Stimulated activated CD4-positive, alpha-beta T cell treated with anti-CD3 and anti-CD28 coated beads, TNF-alpha, amount 100 ng/mL, for 48 hours (primary cell): ENCODE data around the gene TFPI.

ENCODE experiments used
- DNase-seq, 3 donors: peaks; one replicate each; pipeline ENCODE4 v3.0.0-alpha.2; 2020; ENCODE audit warnings: low read depth in 3 of 3

The TFPI gene

GRCh38 chr2:187466129-187466792 is 88.0 kb downstream of the TFPI start:
- no peak for DNase-seq

- no peak for DNase-seq
Observed at GRCh38 chr2:187462839-187463238, 91.4 kb downstream of the TFPI start.

- no peak for DNase-seq
Observed at GRCh38 chr2:187461294-187462261, 92.7 kb downstream of the TFPI start.

- DNase-seq = no peak
Observed at GRCh38 chr2:187459256-187459655, 95.0 kb downstream of the TFPI start.

GRCh38 chr2:187453078-187453641 is 101.1 kb downstream of the TFPI start:
- DNase-seq = no peak

GRCh38 chr2:187451510-187451909 is 102.7 kb downstream of the TFPI start:
- DNase-seq = no peak

GRCh38 chr2:187447336-187447735 is 106.9 kb downstream of the TFPI start:
- DNase-seq = no peak

- no peak for DNase-seq
Observed at GRCh38 chr2:187446711-187447110, 107.5 kb downstream of the TFPI start.

GRCh38 chr2:187445051-187445450 is 109.2 kb downstream of the TFPI start:
- DNase-seq = no peak

GRCh38 chr2:187442778-187443177 is 111.5 kb downstream of the TFPI start:
- DNase-seq = no peak

- no peak for DNase-seq
Observed at GRCh38 chr2:187442378-187442777, 111.9 kb downstream of the TFPI start.

GRCh38 chr2:187440101-187440675 is 114.0 kb downstream of the TFPI start:
- DNase-seq = no peak

GRCh38 chr2:187438455-187438854 is 115.8 kb downstream of the TFPI start:
- DNase-seq = no peak

- no peak for DNase-seq
Observed at GRCh38 chr2:187435756-187436155, 118.5 kb downstream of the TFPI start.

GRCh38 chr2:187435078-187435477 is 119.2 kb downstream of the TFPI start:
- no peak for DNase-seq

GRCh38 chr2:187434342-187434785 is 119.9 kb downstream of the TFPI start:
- no peak for DNase-seq

- DNase-seq = no peak
Observed at GRCh38 chr2:187431911-187432310, 122.3 kb downstream of the TFPI start.

GRCh38 chr2:187429989-187430388 is 124.2 kb downstream of the TFPI start:
- DNase-seq = no peak

GRCh38 chr2:187424146-187424545 is 130.1 kb downstream of the TFPI start:
- no peak for DNase-seq

- no peak for DNase-seq
Observed at GRCh38 chr2:187422282-187422681, 132.0 kb downstream of the TFPI start.

GRCh38 chr2:187421519-187421918 is 132.7 kb downstream of the TFPI start:
- no peak for DNase-seq

- DNase-seq = no peak
Observed at GRCh38 chr2:187419808-187420207, 134.4 kb downstream of the TFPI start.
